PC-9 (cell line): ENCODE measurements around the gene ERGIC1.

Experiments
- CTCF ChIP-seq: fragments of 200-600 bp; sonication (generic); conservative IDR thresholded peaks from 2 replicates; pipeline ENCODE4 v1.6.1; 2017; ENCODE audit warnings: mixed run types, antibody characterized with exemption, mild to moderate bottlenecking, moderate library complexity
- EZH2 ChIP-seq: fragments of 200-600 bp; sonication (generic); IDR thresholded peaks from 2 replicates; pipeline ENCODE4 v1.8.0; 2017; ENCODE audit warnings: antibody characterized with exemption, low read depth

- TF ChIP-seq CTCF = no peak
- no peak for TF ChIP-seq EZH2
Measured at GRCh38 chr5:172821340-172821985, 12.6 kb upstream of the ERGIC1 start.
